GM12892 (cell line): ENCODE results near the gene ABLIM2.

Experiments used
- DNase-seq: peaks from one replicate; pipeline ENCODE4 v3.0.0; 2011; ENCODE audit not compliant: insufficient read length
- FAIRE-seq: peaks from 2 replicates; lab custom pipeline; 2011; peaks lifted over from hg19 to GRCh38; lab: Jason Lieb, UNC
- POLR2A ChIP-seq: IDR thresholded peaks from 2 replicates; pipeline ENCODE4 v1.6.1; 2011; ENCODE audit warnings: low read depth, low read length, control low read depth
- POLR2AphosphoS5 ChIP-seq: IDR thresholded peaks from 2 replicates; pipeline ENCODE4 v1.6.1; 2011; ENCODE audit warnings: low read depth, low read length, control low read depth
- TAF1 ChIP-seq: IDR thresholded peaks from 2 replicates; pipeline ENCODE4 v1.6.1; 2011; ENCODE audit warnings: low read depth, mild to moderate bottlenecking, control low read depth, low read length, borderline replicate concordance

The ABLIM2 gene

GRCh38 chr4:8180310-8181093 lies 21.9 kb upstream of the ABLIM2 start:
- no peak for FAIRE-seq
- DNase-seq: no peak
- TF ChIP-seq POLR2A (no peak), TAF1 (no peak), POLR2AphosphoS5 (no peak)

- TF ChIP-seq TAF1: no peak
- TF ChIP-seq POLR2A: no peak
- no peak for TF ChIP-seq POLR2AphosphoS5
- FAIRE-seq: no peak
- no peak for DNase-seq
Measured at GRCh38 chr4:8179771-8180170, 21.2 kb upstream of the ABLIM2 start.

GRCh38 chr4:8179074-8179473 lies 20.5 kb upstream of the ABLIM2 start:
- no peak for FAIRE-seq
- TF ChIP-seq POLR2AphosphoS5 (no peak), TAF1 (no peak), POLR2A (no peak)
- DNase-seq: no peak

- FAIRE-seq (no peak), DNase-seq (no peak)
- no peak for TF ChIP-seq POLR2A
- no peak for TF ChIP-seq TAF1
- TF ChIP-seq POLR2AphosphoS5: no peak
Measured at GRCh38 chr4:8177956-8178355, 19.3 kb upstream of the ABLIM2 start.

GRCh38 chr4:8177552-8177951 lies 18.9 kb upstream of the ABLIM2 start:
- FAIRE-seq: no peak
- TF ChIP-seq TAF1: no peak
- TF ChIP-seq POLR2A: no peak
- no peak for DNase-seq

GRCh38 chr4:8176547-8177399 lies 18.2 kb upstream of the ABLIM2 start:
- FAIRE-seq: peak; percentile 91
- TF ChIP-seq TAF1: no peak
- no peak for TF ChIP-seq POLR2AphosphoS5
- TF ChIP-seq POLR2A: no peak
- DNase-seq: peak; percentile 71

GRCh38 chr4:8175686-8176085 lies 17.1 kb upstream of the ABLIM2 start:
- FAIRE-seq (no peak), DNase-seq (no peak)
- no peak for TF ChIP-seq POLR2A
- no peak for TF ChIP-seq POLR2AphosphoS5
- TF ChIP-seq TAF1: no peak

- DNase-seq (no peak), FAIRE-seq (no peak)
- no peak for TF ChIP-seq POLR2AphosphoS5
- no peak for TF ChIP-seq TAF1
- TF ChIP-seq POLR2A: no peak
Measured at GRCh38 chr4:8174970-8175369, 16.4 kb upstream of the ABLIM2 start.

GRCh38 chr4:8173492-8174242 lies 15.1 kb upstream of the ABLIM2 start:
- no peak for DNase-seq
- FAIRE-seq: no peak
- TF ChIP-seq POLR2AphosphoS5 (no peak), POLR2A (no peak), TAF1 (no peak)

GRCh38 chr4:8171984-8172924 lies 13.6 kb upstream of the ABLIM2 start:
- FAIRE-seq (peak; percentile 83), DNase-seq (peak; percentile 61)
- TF ChIP-seq POLR2A (no peak), TAF1 (no peak), POLR2AphosphoS5 (no peak)

- DNase-seq: no peak
- TF ChIP-seq TAF1: no peak
- no peak for TF ChIP-seq POLR2A
- TF ChIP-seq POLR2AphosphoS5: no peak
- FAIRE-seq: no peak
Measured at GRCh38 chr4:8171266-8171665, 12.7 kb upstream of the ABLIM2 start.
